Activated T-helper 1 cell treated with Interleukin-2 at 50 U/mL for 16 hours (primary cell): ENCODE measurements around the gene VPS13A.
"Not testable (repeated sequence)": the region's sequence is repeated elsewhere in the genome, so short reads cannot be mapped to it uniquely, and the experiment has no call there.

Experiments used
- DNase-seq: peaks from one replicate; pipeline ENCODE4 v3.0.0-alpha.2; 2020; ENCODE audit warnings: low read depth

The VPS13A gene

GRCh38 chr9:77183581-77183980 lies 6.2 kb downstream of the VPS13A start:
- DNase-seq, result no peak

- no peak for DNase-seq
Measured at GRCh38 chr9:77188242-77188641, 10.9 kb downstream of the VPS13A start.

- DNase-seq, result no peak
Measured at GRCh38 chr9:77194423-77194822, 17.1 kb downstream of the VPS13A start.

- no peak for DNase-seq
Measured at GRCh38 chr9:77210116-77210515, 32.8 kb downstream of the VPS13A start.

- no peak for DNase-seq
Measured at GRCh38 chr9:77211561-77211960, 34.2 kb downstream of the VPS13A start.

GRCh38 chr9:77212801-77213200 lies 35.5 kb downstream of the VPS13A start:
- no peak for DNase-seq

GRCh38 chr9:77215874-77216273 lies 38.5 kb downstream of the VPS13A start:
- DNase-seq, result no peak

- DNase-seq, result no peak
Measured at GRCh38 chr9:77218612-77219011, 41.3 kb downstream of the VPS13A start.

- DNase-seq, result no peak
Measured at GRCh38 chr9:77221431-77221830, 44.1 kb downstream of the VPS13A start.

GRCh38 chr9:77224746-77225312 lies 47.5 kb downstream of the VPS13A start:
- DNase-seq, result no peak

GRCh38 chr9:77236693-77237092 lies 59.4 kb downstream of the VPS13A start:
- no peak for DNase-seq

GRCh38 chr9:77237896-77238295 lies 60.6 kb downstream of the VPS13A start:
- no peak for DNase-seq

GRCh38 chr9:77251050-77251449 lies 73.7 kb downstream of the VPS13A start:
- no peak for DNase-seq

GRCh38 chr9:77257275-77257674 lies 79.9 kb downstream of the VPS13A start:
- DNase-seq, result no peak

- DNase-seq, result no peak
Measured at GRCh38 chr9:77261605-77262004, 84.3 kb downstream of the VPS13A start.

- DNase-seq, result not testable (repeated sequence)
Measured at GRCh38 chr9:77267762-77268161, 90.4 kb downstream of the VPS13A start.

- no peak for DNase-seq
Measured at GRCh38 chr9:77271023-77271690, 93.8 kb downstream of the VPS13A start.

- DNase-seq, result no peak
Measured at GRCh38 chr9:77276799-77277198, 99.5 kb downstream of the VPS13A start.

- no peak for DNase-seq
Measured at GRCh38 chr9:77277719-77278118, 100.4 kb downstream of the VPS13A start.

GRCh38 chr9:77283991-77284390 lies 106.7 kb downstream of the VPS13A start:
- DNase-seq, result no peak

GRCh38 chr9:77284616-77285015 lies 107.3 kb downstream of the VPS13A start:
- DNase-seq, result no peak

GRCh38 chr9:77290373-77290772 lies 113.0 kb downstream of the VPS13A start:
- DNase-seq, result no peak

- no peak for DNase-seq
Measured at GRCh38 chr9:77291714-77292113, 114.4 kb downstream of the VPS13A start.

GRCh38 chr9:77293949-77294348 lies 116.6 kb downstream of the VPS13A start:
- no peak for DNase-seq
